Fibroblast of lung (primary cell): Measurements from ENCODE around the gene CPO. TPM values are rescaled to one million over a fixed set of nuclear protein-coding genes. Genes with fewer than 3 reads are reported as not detected.
A peak's percentile ranks its signal among the peaks of the same experiment; 100 is the strongest.

Experiments used
- DNase-seq, 2 donors: peaks; one replicate each; pipeline versions ENCODE4 v3.0.0 to v3.0.0-alpha.2; 2010; ENCODE audit warnings: low read depth in 2 of 2
- H2AFZ ChIP-seq: 2 replicates; pipeline ENCODE4 v1.5.1; 2012; ENCODE audit warnings: low read length, control low read depth, inconsistent platforms
- H3K27ac ChIP-seq: 2 replicates; pipeline ENCODE4 v1.5.1; 2011; ENCODE audit warnings: low read length, control low read depth; ENCODE audit not compliant: insufficient read depth
- H3K27me3 ChIP-seq: 2 replicates; pipeline ENCODE4 v1.5.1; 2011; ENCODE audit warnings: mild to moderate bottlenecking, low read length; ENCODE audit not compliant: control insufficient read depth, insufficient read depth
- H3K36me3 ChIP-seq: 2 replicates; pipeline ENCODE4 v1.5.1; 2011; ENCODE audit warnings: low read length; ENCODE audit not compliant: control insufficient read depth, insufficient read depth
- H3K4me1 ChIP-seq: 2 replicates; pipeline ENCODE4 v1.5.1; 2011; ENCODE audit warnings: low read length; ENCODE audit not compliant: control insufficient read depth, insufficient read depth; ENCODE audit errors: extremely low read depth
- H3K4me2 ChIP-seq: 2 replicates; pipeline ENCODE4 v1.5.1; 2011; ENCODE audit warnings: low read length, control low read depth; ENCODE audit not compliant: insufficient read depth; ENCODE audit errors: extremely low read depth
- H3K4me3 ChIP-seq, 4 experiments: fragments of 200-600 bp in 1 of 4; sonication (generic) in 1 of 4; replicated peaks in 1 of 4; 2 replicates each; pipeline ENCODE4 v1.5.1; 2011 to 2016; ENCODE audit warnings: low read length in 4 of 4, low read depth in 3 of 4, mild to moderate bottlenecking in 3 of 4, control low read depth in 2 of 4, inconsistent platforms in 1 of 4, mixed read lengths in 1 of 4; ENCODE audit not compliant: insufficient read depth in 1 of 4; ENCODE audit errors: control extremely low read depth in 1 of 4
- H3K79me2 ChIP-seq: 2 replicates; pipeline ENCODE4 v1.5.1; 2012; ENCODE audit warnings: mild to moderate bottlenecking, low read length, inconsistent platforms; ENCODE audit not compliant: control insufficient read depth, insufficient read depth
- H3K9ac ChIP-seq: 2 replicates; pipeline ENCODE4 v1.5.1; 2011; ENCODE audit warnings: mild to moderate bottlenecking, low read length, control low read depth; ENCODE audit not compliant: insufficient read depth
- H3K9me3 ChIP-seq: 2 replicates; pipeline ENCODE4 v1.5.1; 2012; ENCODE audit warnings: low read depth, low read length; ENCODE audit not compliant: control insufficient read depth, insufficient read depth
- H4K20me1 ChIP-seq: 2 replicates; pipeline ENCODE4 v1.5.1; 2011; ENCODE audit warnings: low read length; ENCODE audit not compliant: control insufficient read depth, insufficient read depth; ENCODE audit errors: extremely low read depth
- CTCF ChIP-seq, 2 donors: IDR thresholded peaks in 1 of 2; conservative IDR thresholded peaks in 1 of 2; 1 replicate in 1 of 2; 2 replicates in 1 of 2; pipeline ENCODE4 v1.5.1; 2011 to 2012; ENCODE audit warnings: low read length in 2 of 2, control low read depth in 1 of 2, inconsistent platforms in 1 of 2, low read depth in 1 of 2, mild to moderate bottlenecking in 1 of 2
- EZH2 ChIP-seq: IDR thresholded peaks from 2 replicates; pipeline ENCODE4 v1.5.1; 2012; ENCODE audit warnings: low read length, control low read depth, mild to moderate bottlenecking; ENCODE audit errors: missing control alignments
- polyA plus RNA-seq, 2 donors: library from polyadenylated mRNA; depleted of rRNA in 1 of 2; stranded (reverse) in 1 of 2; unstranded in 1 of 2; fragments of >200 nt; gene quantifications; 2 replicates each; pipeline ENCODE4 v1.2.1, GENCODE V29; 2011 to 2012; ENCODE audit warnings: missing spikeins in 1 of 2
- total RNA-seq: library from RNA; depleted of rRNA; stranded (reverse); fragments of >200 nt; gene quantifications from 2 replicates; pipeline ENCODE4 v1.2.1, GENCODE V29; 2014

The CPO gene
- total and polyA plus RNA-seq, 2 donors (not counting 1 experiment from before 2014, with no cell fraction given) = under 0.01 TPM; not detected in 1

- Histone ChIP-seq H3K79me2 (no peaks in the 10 kb centered on the region), H3K9me3 (no peaks in the 10 kb centered on the region), H2AFZ (no peak overlapping the region), H3K9ac (no peak overlapping the region), H3K4me3 (no peak overlapping the region), H3K4me2 (no peak overlapping the region), H3K4me1 (no peaks in the 10 kb centered on the region), H3K27ac (no peak overlapping the region), H4K20me1 (no peaks in the 10 kb centered on the region), H3K36me3 (no peaks in the 10 kb centered on the region), H3K27me3 (no peaks in the 10 kb centered on the region)
- TF ChIP-seq CTCF (conservative IDR thresholded peaks at IDR 0.05 in 1 of 2, IDR thresholded peaks at IDR 0.05 in 1 of 2; ENCODE audit: low read depth in 1 of 2, low read length in 2 of 2) (no peak), EZH2 (no peak)
- no peak for DNase-seq
Measured at GRCh38 chr2:206920951-206921350, 18.4 kb upstream of the CPO start.

- TF ChIP-seq EZH2 = no peak
- no peak for TF ChIP-seq CTCF (conservative IDR thresholded peaks at IDR 0.05 in 1 of 2, IDR thresholded peaks at IDR 0.05 in 1 of 2; ENCODE audit: low read depth in 1 of 2, low read length in 2 of 2)
- Histone ChIP-seq H3K4me2 (no peak overlapping the region), H3K9me3 (no peaks in the 10 kb centered on the region), H3K9ac (no peak overlapping the region), H3K4me3 (no peak overlapping the region), H3K79me2 (no peaks in the 10 kb centered on the region), H2AFZ (no peak overlapping the region), H3K36me3 (no peaks in the 10 kb centered on the region), H3K4me1 (no peaks in the 10 kb centered on the region), H3K27me3 (no peaks in the 10 kb centered on the region), H4K20me1 (no peaks in the 10 kb centered on the region), H3K27ac (no peak overlapping the region)
- no peak for DNase-seq
Measured at GRCh38 chr2:206921529-206921928, 17.8 kb upstream of the CPO start.

- Histone ChIP-seq H3K27me3 (no peaks in the 10 kb centered on the region), H3K9me3 (no peaks in the 10 kb centered on the region), H3K4me2 (no peak overlapping the region), H3K79me2 (no peaks in the 10 kb centered on the region), H4K20me1 (no peaks in the 10 kb centered on the region), H3K27ac (no peak overlapping the region), H3K36me3 (no peaks in the 10 kb centered on the region), H3K4me3 (no peak overlapping the region), H2AFZ (no peak overlapping the region), H3K9ac (no peak overlapping the region), H3K4me1 (no peaks in the 10 kb centered on the region)
- DNase-seq = peak in 1 of 2 donors; percentile 15
- no peak for TF ChIP-seq CTCF (conservative IDR thresholded peaks at IDR 0.05 in 1 of 2, IDR thresholded peaks at IDR 0.05 in 1 of 2; ENCODE audit: low read depth in 1 of 2, low read length in 2 of 2)
- no peak for TF ChIP-seq EZH2
Measured at GRCh38 chr2:206935991-206936842, 3.1 kb upstream of the CPO start.
